ENCODE measurements around the gene TMEM120B.

DNA sequence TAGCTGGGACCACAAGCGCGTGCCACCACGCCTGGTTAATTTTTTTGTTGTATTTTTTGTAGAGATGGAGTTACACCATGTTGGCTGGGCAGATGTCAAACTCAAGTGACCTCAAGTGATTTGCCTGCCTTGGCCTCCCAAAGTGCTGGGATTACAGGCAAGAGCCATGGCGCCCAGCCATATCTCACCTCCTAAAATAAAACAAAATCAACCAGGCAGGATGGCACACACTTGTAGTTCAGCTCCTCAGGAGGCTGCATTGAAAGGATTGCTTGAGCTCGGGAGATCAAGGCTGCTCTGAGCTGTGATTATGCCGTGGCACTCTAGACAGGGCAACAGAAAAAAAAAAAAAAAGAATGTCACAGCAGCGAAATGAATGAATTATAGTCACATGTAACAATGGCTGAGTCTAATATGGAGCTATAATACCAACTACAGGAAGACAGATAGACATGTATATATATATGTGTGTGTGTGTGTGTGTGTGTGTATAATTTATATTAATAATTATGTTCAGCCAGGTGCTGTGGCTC, 19.3 kb upstream of the TMEM120B start:
- TF ChIP-seq TAF1 (IDR thresholded peaks at IDR 0.05; ENCODE audit: low read depth, low read length), result no peak
- TF ChIP-seq POLR2A (IDR thresholded peaks at IDR 0.05; ENCODE audit: low read depth, low read length), result no peak
- no peak for TF ChIP-seq PAX5 (IDR thresholded peaks at IDR 0.05; ENCODE audit: insufficient read depth, low read length, severe bottlenecking)
- TF ChIP-seq SPI1 (IDR thresholded peaks at IDR 0.05; ENCODE audit: low read depth, low read length), result no peak
- TF ChIP-seq POLR2AphosphoS5 (IDR thresholded peaks at IDR 0.05; ENCODE audit: low read depth, low read length), result no peak
- TF ChIP-seq POU2F2 (IDR thresholded peaks at IDR 0.05; ENCODE audit: low read depth, low read length), result no peak
